Measurements from ENCODE around the gene FGR. TPM values are rescaled to one million over a fixed set of nuclear protein-coding genes. Genes with fewer than 3 reads are reported as not detected.

The FGR gene
- total and polyA plus RNA-seq, 2 donors (not counting 1 experiment from before 2014, with no cell fraction given), result 57.0 to 295 TPM

- peak overlapping the region; percentile 87 to 88 for H3K27ac ChIP-seq (ENCODE audit: low read length in 2 of 2)
- H3K27me3 ChIP-seq (replicated peaks in 1 of 4; ENCODE audit: control extremely low read depth in 1 of 4, control insufficient read depth in 3 of 4, insufficient read depth in 4 of 4, low read length in 3 of 4), result no peaks in the 10 kb centered on the region
- DNase-seq (peak; percentile 68), ATAC-seq (ENCODE audit: low read depth) (peak; percentile 46)
- peak overlapping the region; percentile 69 for H2AFZ ChIP-seq (ENCODE audit: insufficient read depth, low read depth, low read length, poor library complexity, severe bottlenecking)
- ChIA-PET POLR2A (interaction anchor here (0.8 to 2.0 kb wide), 7 partner anchors 8 to 38 kb away, joined by 3 to 16 read pairs (median 4); partner anchors contain the start of gene FGR), CTCF (interaction anchor here (0.8 to 2.5 kb wide), 9 partner anchors 8 to 189 kb away, joined by 3 to 22 read pairs (median 6); partner anchors contain the start of gene FGR)
- H4K20me1 ChIP-seq (ENCODE audit: control insufficient read depth, insufficient read depth, low read length, poor library complexity, severe bottlenecking), result peaks cover 9% of the 10 kb centered on the region
- no peak for TF ChIP-seq CTCF (IDR thresholded peaks at IDR 0.05)
- no peak for TF ChIP-seq EZH2 (IDR thresholded peaks at IDR 0.05; ENCODE audit: borderline replicate concordance, insufficient read depth, low read depth, low read length, poor library complexity, severe bottlenecking)
- H3K79me2 ChIP-seq (ENCODE audit: control insufficient read depth, insufficient read depth, low read length), result peaks cover 35% of the 10 kb centered on the region
- H3K27me3 Mint-ChIP-seq, result no peaks in the 10 kb centered on the region
- H3K27ac Mint-ChIP-seq, result no peak overlapping the region
- H3K4me1 ChIP-seq (ENCODE audit: control insufficient read depth in 2 of 2, insufficient read depth in 2 of 2, low read length in 2 of 2), result peaks cover 85 to 99% of the 10 kb centered on the region in 2 donors
- H3K4me1 Mint-ChIP-seq, result peaks cover 50% of the 10 kb centered on the region
- 17% methylated on average over 7 of the region's 11 CpGs for WGBS (ENCODE audit: insufficient coverage)
- no peaks in the 10 kb centered on the region for H3K9me3 Mint-ChIP-seq (ENCODE audit: insufficient read depth)
- H3K4me2 ChIP-seq (replicated peaks; ENCODE audit: low read depth, low read length, poor library complexity, severe bottlenecking), result peak overlapping the region; percentile 91
- H3K9ac ChIP-seq (ENCODE audit: low read length), result peak overlapping the region; percentile 75
- intact Hi-C loops (cut with micrococcal nuclease), result loop anchor here (1.0 kb wide), 2 partner anchors 9 to 17 kb away; partner anchors contain the start of gene FGR
- H3K9me3 ChIP-seq (ENCODE audit: control extremely low read depth in 1 of 3, control insufficient read depth in 2 of 3, insufficient read depth in 1 of 3, low read length in 2 of 3), result no peaks in the 10 kb centered on the region
- H3K4me3 ChIP-seq (ENCODE audit: control extremely low read depth in 1 of 5, extremely low read depth in 1 of 5, insufficient read depth in 1 of 5, low read depth in 2 of 5, low read length in 4 of 5), result peak overlapping the region; percentile 43 to 66 (median 63)
- no peak overlapping the region for H3K4me3 Mint-ChIP-seq
- peaks cover 3 to 30% of the 10 kb centered on the region in 2 experiments for H3K36me3 ChIP-seq (replicated peaks in 1 of 2; ENCODE audit: control extremely low read depth in 1 of 2, control insufficient read depth in 1 of 2, extremely low read depth in 1 of 2, insufficient read depth in 2 of 2, low read length in 1 of 2)
Measured at GRCh38 chr1:27626031-27626935, 8.7 kb downstream of the FGR start.
